Stimulated activated CD8-positive, alpha-beta memory T cell treated with anti-CD3 and anti-CD28 coated beads, Interleukin-15, amount 100 ng/mL, for 24 hours (primary cell): ENCODE data around the gene SPATA3.
"Not testable (repeated sequence)": the region's sequence is repeated elsewhere in the genome, so short reads cannot be mapped to it uniquely, and the experiment has no call there.

Experiments
- DNase-seq: peaks from one replicate; pipeline ENCODE4 v3.0.0-alpha.2; 2020; ENCODE audit warnings: low read depth

The SPATA3 gene

GRCh38 chr2:230995821-230996220, at the start of gene SPATA3:
Gene SPATA3 (plus strand): TSS chr2:230996121. CDS start chr2:230996234, 113 bp downstream.
- no peak for DNase-seq

GRCh38 chr2:230946429-230947234, 49.3 kb upstream of the SPATA3 start:
- DNase-seq: no peak

GRCh38 chr2:230947235-230947576, 48.7 kb upstream of the SPATA3 start:
- DNase-seq: no peak

GRCh38 chr2:230947908-230948365, 48.0 kb upstream of the SPATA3 start:
- DNase-seq: no peak

- no peak for DNase-seq
Measured at GRCh38 chr2:230949966-230950873, 45.7 kb upstream of the SPATA3 start.

- DNase-seq: no peak
Measured at GRCh38 chr2:230950874-230951339, 45.0 kb upstream of the SPATA3 start.

GRCh38 chr2:230951396-230951795, 44.5 kb upstream of the SPATA3 start:
- no peak for DNase-seq

GRCh38 chr2:230952226-230952956, 43.5 kb upstream of the SPATA3 start:
- DNase-seq: no peak

- no peak for DNase-seq
Measured at GRCh38 chr2:230953845-230954244, 42.1 kb upstream of the SPATA3 start.

GRCh38 chr2:230954746-230955145, 41.2 kb upstream of the SPATA3 start:
- no peak for DNase-seq

GRCh38 chr2:230955163-230955737, 40.7 kb upstream of the SPATA3 start:
- DNase-seq: no peak

GRCh38 chr2:230956827-230957755, 38.8 kb upstream of the SPATA3 start:
- no peak for DNase-seq

- DNase-seq: no peak
Measured at GRCh38 chr2:230957756-230958391, 38.0 kb upstream of the SPATA3 start.

GRCh38 chr2:230958820-230959756, 36.8 kb upstream of the SPATA3 start:
- DNase-seq: no peak

- DNase-seq: no peak
Measured at GRCh38 chr2:230960026-230960425, 35.9 kb upstream of the SPATA3 start.

- no peak for DNase-seq
Measured at GRCh38 chr2:230961091-230961491, 34.8 kb upstream of the SPATA3 start.

GRCh38 chr2:230964136-230964730, 31.7 kb upstream of the SPATA3 start:
- no peak for DNase-seq

- DNase-seq: no peak
Measured at GRCh38 chr2:230967113-230967512, 28.8 kb upstream of the SPATA3 start.

- DNase-seq: not testable (repeated sequence)
Measured at GRCh38 chr2:230968314-230968713, 27.6 kb upstream of the SPATA3 start.
